H1 (cell line): Measurements from ENCODE around the gene TGFB1I1. TPM values are rescaled to one million over a fixed set of nuclear protein-coding genes. Genes with fewer than 3 reads are reported as not detected.

Source experiments
- CTCF ChIA-PET: fragments of 300-600 bp; sonication (Branson Sonifier 250); formaldehyde crosslinking; loops from one replicate; lab custom pipeline; 2021; ENCODE audit not compliant: partially characterized antibody; lab: Charles Lee
- POLR2A ChIA-PET: fragments of 300-600 bp; sonication (Branson Sonifier 250); formaldehyde crosslinking; loops from one replicate; lab custom pipeline; 2021; ENCODE audit warnings: inconsistent platforms; ENCODE audit not compliant: partially characterized antibody; lab: Charles Lee
- DNase-seq, 2 experiments: peaks; one replicate each; pipeline versions ENCODE4 v3.0.0 to v3.0.0-alpha.2; 2010 to 2022; ENCODE audit warnings: low spot score in 2 of 2, low read depth in 1 of 2, mixed read lengths in 1 of 2
- FAIRE-seq: peaks from 2 replicates; lab custom pipeline; 2011; peaks lifted over from hg19 to GRCh38; lab: Jason Lieb, UNC
- H2AFZ ChIP-seq: 2 replicates; pipeline ENCODE4 v1.8.1; 2012; ENCODE audit warnings: low read length, inconsistent platforms
- H2AK5ac ChIP-seq: 2 replicates; pipeline ENCODE4 v1.6.1; 2013; ENCODE audit warnings: low read depth, low read length
- H2BK120ac ChIP-seq: replicated peaks from 2 replicates; pipeline ENCODE3; 2013; ENCODE audit warnings: low read depth, low read length, inconsistent platforms
- H2BK12ac ChIP-seq: 2 replicates; pipeline ENCODE4 v1.6.1; 2013; ENCODE audit warnings: low read depth, low read length
- H2BK15ac ChIP-seq: 2 replicates; pipeline ENCODE4 v1.6.1; 2013; ENCODE audit warnings: low read length
- H2BK20ac ChIP-seq: 2 replicates; pipeline ENCODE4 v1.6.1; 2013; ENCODE audit warnings: low read length
- H2BK5ac ChIP-seq: 2 replicates; pipeline ENCODE4 v1.6.1; 2013; ENCODE audit warnings: low read depth, low read length
- H3K14ac ChIP-seq: 2 replicates; pipeline ENCODE4 v1.6.1; 2013; ENCODE audit warnings: inconsistent platforms; ENCODE audit not compliant: insufficient read length
- H3K18ac ChIP-seq: 2 replicates; pipeline ENCODE4 v1.6.1; 2013; ENCODE audit warnings: low read length; ENCODE audit errors: extremely low read depth
- H3K23ac ChIP-seq: 2 replicates; pipeline ENCODE4 v1.6.1; 2013; ENCODE audit warnings: inconsistent platforms; ENCODE audit not compliant: insufficient read length
- H3K23me2 ChIP-seq: 2 replicates; pipeline ENCODE4 v1.6.1; 2013; ENCODE audit warnings: low read depth, low read length
- H3K27ac ChIP-seq: 2 replicates; pipeline ENCODE4 v1.6.1; 2011; ENCODE audit warnings: low read depth, low read length, inconsistent platforms
- H3K27me3 ChIP-seq, 4 experiments: replicated peaks in 1 of 4; 1 replicate in 1 of 4; 2 replicates in 3 of 4; pipeline versions ENCODE4 v1.6.1 to v1.8.1; 2011 to 2013; ENCODE audit warnings: low read length in 3 of 4, mild to moderate bottlenecking in 3 of 4, inconsistent platforms in 2 of 4, mixed read lengths in 2 of 4, moderate library complexity in 1 of 4; ENCODE audit not compliant: control insufficient read depth in 3 of 4, insufficient read depth in 3 of 4; ENCODE audit errors: extremely low read depth in 1 of 4
- H3K36me3 ChIP-seq, 4 experiments: 2 replicates each; pipeline versions ENCODE4 v1.6.1 to v1.8.1; 2011 to 2013; ENCODE audit warnings: mild to moderate bottlenecking in 4 of 4, low read length in 3 of 4, moderate library complexity in 2 of 4, control low read depth in 1 of 4, inconsistent platforms in 1 of 4; ENCODE audit not compliant: insufficient read depth in 4 of 4, control insufficient read depth in 2 of 4
- H3K4ac ChIP-seq: replicated peaks from 2 replicates; pipeline ENCODE3; 2013; ENCODE audit warnings: low read length, low read depth, mixed read lengths, inconsistent platforms; ENCODE audit not compliant: insufficient read length
- H3K4me1 ChIP-seq, 4 experiments: replicated peaks in 1 of 4; 1 replicate in 1 of 4; 2 replicates in 3 of 4; pipeline versions ENCODE4 v1.6.1 to v1.8.1; 2011 to 2013; ENCODE audit warnings: low read length in 3 of 4, inconsistent platforms in 2 of 4, mixed read lengths in 1 of 4; ENCODE audit not compliant: insufficient read depth in 4 of 4, control insufficient read depth in 3 of 4
- H3K4me2 ChIP-seq, 2 experiments: 2 replicates each; pipeline versions ENCODE4 v1.6.1 to v1.8.1; 2011 to 2013; ENCODE audit warnings: low read depth in 2 of 2, low read length in 2 of 2, control low read depth in 1 of 2, inconsistent platforms in 1 of 2, mild to moderate bottlenecking in 1 of 2; ENCODE audit not compliant: insufficient read depth in 1 of 2
- H3K4me3 ChIP-seq, 4 experiments: fragments of 200-600, 300-600 bp in 1 of 4; sonication (generic), shearing (Covaris generic), sonication (Bioruptor Twin) in 1 of 4; 2 replicates each; pipeline versions ENCODE4 v1.5.1 to v1.8.1; 2011 to 2016; ENCODE audit warnings: low read length in 4 of 4, low read depth in 3 of 4, control low read depth in 2 of 4, inconsistent platforms in 2 of 4, mild to moderate bottlenecking in 2 of 4, mixed read lengths in 1 of 4, moderate library complexity in 1 of 4; ENCODE audit not compliant: insufficient read depth in 2 of 4; ENCODE audit errors: extremely low read depth in 1 of 4
- H3K56ac ChIP-seq: replicated peaks from 2 replicates; pipeline ENCODE3; 2013; ENCODE audit warnings: low read depth, mild to moderate bottlenecking, mixed read lengths, low read length, inconsistent platforms; ENCODE audit not compliant: insufficient read length
- H3K79me1 ChIP-seq: 2 replicates; pipeline ENCODE4 v1.6.1; 2013; ENCODE audit warnings: low read depth, low read length, control low read depth
- H3K79me2 ChIP-seq, 2 experiments: 2 replicates each; pipeline versions ENCODE4 v1.6.1 to v1.8.1; 2012 to 2013; ENCODE audit warnings: low read length in 2 of 2, mild to moderate bottlenecking in 2 of 2, inconsistent platforms in 1 of 2; ENCODE audit not compliant: insufficient read depth in 2 of 2, control insufficient read depth in 1 of 2
- H3K9ac ChIP-seq, 4 experiments: replicated peaks in 1 of 4; 1 replicate in 1 of 4; 2 replicates in 3 of 4; pipeline versions ENCODE4 v1.6.1 to v1.8.1; 2011 to 2013; ENCODE audit warnings: low read depth in 3 of 4, low read length in 3 of 4, control low read depth in 2 of 4, mild to moderate bottlenecking in 2 of 4, moderate library complexity in 2 of 4, inconsistent platforms in 1 of 4; ENCODE audit errors: extremely low read depth in 1 of 4
- H3K9me3 ChIP-seq, 2 experiments: 2 replicates each; pipeline versions ENCODE4 v1.6.1 to v1.8.1; 2012 to 2013; ENCODE audit warnings: mild to moderate bottlenecking in 2 of 2, moderate library complexity in 2 of 2, control low read depth in 1 of 2, inconsistent platforms in 1 of 2, low read depth in 1 of 2, low read length in 1 of 2, mixed read lengths in 1 of 2; ENCODE audit not compliant: insufficient read depth in 2 of 2
- H4K20me1 ChIP-seq, 2 experiments: replicated peaks in 1 of 2; 2 replicates each; pipeline versions ENCODE3 to v1.8.1; 2011 to 2013; ENCODE audit warnings: inconsistent platforms in 2 of 2, low read length in 2 of 2, mild to moderate bottlenecking in 1 of 2; ENCODE audit not compliant: insufficient read depth in 2 of 2, control insufficient read depth in 1 of 2
- H4K5ac ChIP-seq: 2 replicates; pipeline ENCODE4 v1.6.1; 2013; ENCODE audit warnings: low read length, low read depth, mixed read lengths, inconsistent platforms; ENCODE audit not compliant: insufficient read length
- H4K8ac ChIP-seq: 2 replicates; pipeline ENCODE4 v1.8.0; 2013; ENCODE audit warnings: mild to moderate bottlenecking, moderate library complexity, low read length, inconsistent platforms; ENCODE audit not compliant: insufficient read depth; ENCODE audit errors: extremely low read depth
- H4K91ac ChIP-seq: replicated peaks from 2 replicates; pipeline ENCODE3; 2013; ENCODE audit warnings: low read length, mixed read lengths, inconsistent platforms; ENCODE audit not compliant: insufficient read length
- MAFK ChIP-seq: IDR thresholded peaks from 2 replicates; pipeline ENCODE4 v1.6.1; 2012; ENCODE audit warnings: low read depth, mild to moderate bottlenecking, improper control_type of control experiment, low read length
- SIRT6 ChIP-seq: IDR thresholded peaks from one replicate; pipeline ENCODE4 v1.7.1; 2012; ENCODE audit warnings: low read length, inconsistent platforms
- SP4 ChIP-seq: IDR thresholded peaks from 2 replicates; pipeline ENCODE4 v1.6.1; 2012; ENCODE audit warnings: low read length, inconsistent platforms
- polyA plus RNA-seq, 7 experiments: library from polyadenylated mRNA; depleted of rRNA in 3 of 7; stranded (reverse) in 5 of 7; unstranded in 2 of 7; fragments of >200 nt in 5 of 7; fragments of 200-250 nt in 2 of 7; gene quantifications; 1 replicate in 5 of 7; 2 replicates in 1 of 7; 4 replicates in 1 of 7; pipeline versions ENCODE4 v1.2.1 to v1.2.3, GENCODE V29; 2011 to 2013; ENCODE audit warnings: missing spikeins in 2 of 7, mixed read lengths in 2 of 7
- total RNA-seq: library from RNA; stranded (reverse); fragmentation: NEBNext Ultra II Directional; extraction: Animal tissue kit (Norgen Biotek cat#: 25700); gene quantifications from 2 replicates; pipeline ENCODE4 v1.2.1, GENCODE V29; 2021

Gene TGFB1I1
- total and polyA plus RNA-seq, 2 of the 8 experiments (the other 6 are each of a cell fraction or from before 2014, with no cell fraction given): 5.6 to 5.8 TPM

- Histone ChIP-seq H3K4ac (no peak overlapping the region), H3K9ac (no peak overlapping the region), H3K79me1 (0 out of 2 replicates have a peak, but pooled peaks cover 2% of the 10 kb centered on the region), H3K23me2 (peaks cover 4% of the 10 kb centered on the region; the same call in 1 of the 2 replicates), H3K27me3 (no peaks in the 10 kb centered on the region), H3K27ac (no peak overlapping the region), H2AK5ac (no peak overlapping the region), H3K23ac (no peak overlapping the region), H3K4me3 (no peak overlapping the region), H3K14ac (no peak overlapping the region), H3K18ac (no peak overlapping the region), H4K8ac (no peak overlapping the region), H2BK15ac (no peak overlapping the region), H4K20me1 (no peaks in the 10 kb centered on the region), H2AFZ (no peak overlapping the region), H3K4me1 (peaks cover 2 to 10% (median 7%) of the 10 kb centered on the region in 4 experiments), H2BK12ac (no peak overlapping the region), H2BK120ac (no peak overlapping the region), H3K4me2 (no peak overlapping the region), H2BK20ac (no peak overlapping the region), H3K9me3 (no peaks in the 10 kb centered on the region), H3K56ac (no peak overlapping the region), H4K91ac (no peak overlapping the region), H3K79me2 (peaks cover 0 to 6% of the 10 kb centered on the region in 2 experiments; a peak in 1 of 4 replicates), H2BK5ac (no peak overlapping the region), H4K5ac (no peak overlapping the region), H3K36me3 (peaks cover 0 to 3% (median under 1%) of the 10 kb centered on the region in 4 experiments; a peak in 1 of 8 replicates)
- FAIRE-seq: no peak
- no peak for DNase-seq
- CTCF ChIA-PET: interaction anchor here (0.6 to 1.6 kb wide), 7 partner anchors 8 to 208 kb away, joined by 3 to 7 read pairs (median 3); no protein-coding TSS in a partner anchor
- POLR2A ChIA-PET: interaction anchor here (1.1 to 10.6 kb wide), 2 partner anchors 15 to 26 kb away, joined by 3 to 69 read pairs; no protein-coding TSS in a partner anchor
- TF ChIP-seq MAFK (no peak), SIRT6 (no peak), SP4 (no peak)
Measured at GRCh38 chr16:31502981-31503380, 31.0 kb downstream of the TGFB1I1 start.
